ENCODE results near the gene CCSER1. TPM values are rescaled to one million over a fixed set of nuclear protein-coding genes. Genes with fewer than 3 reads are reported as not detected.

CCSER1 gene
- polyA plus RNA-seq, 3 donors = 0.09 to 0.75 (median 0.13) TPM

DNA sequence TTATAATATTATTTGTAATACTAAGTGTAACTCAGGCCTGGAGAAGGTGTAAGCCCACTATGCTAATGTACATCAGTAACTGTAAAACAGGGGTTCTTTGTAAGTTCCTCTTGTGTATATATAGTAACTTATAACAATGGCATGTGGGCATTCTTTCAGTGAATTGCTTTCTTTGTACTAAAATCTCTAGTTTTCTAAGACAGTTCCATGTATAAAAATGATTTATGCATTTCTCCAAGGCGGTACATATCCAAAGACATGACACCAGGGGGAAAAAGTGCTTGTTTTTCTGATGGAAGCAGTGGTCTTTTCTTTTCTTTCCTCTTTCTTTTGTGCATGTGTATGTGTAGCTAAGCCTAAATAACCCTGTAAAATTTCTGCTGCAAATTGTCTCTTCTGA lies 1474.2 kb downstream of the CCSER1 start:
- Mint-ChIP-seq H3K27me3 (ENCODE audit: low read depth in 3 of 3) (no peaks in the 10 kb centered on the region), H3K9me3 (peaks cover 0 to 4% (median 2%) of the 10 kb centered on the region in 7 donors), H3K4me3 (no peak overlapping the region), H3K36me3 (no peaks in the 10 kb centered on the region), H3K27ac (no peak overlapping the region), H3K4me1 (no peaks in the 10 kb centered on the region)
- no peak for DNase-seq
- no CpG with 5 or more reads among the region's 1 CpG for WGBS (ENCODE audit: insufficient coverage)
- Histone ChIP-seq H3K4me1 (ENCODE audit: control insufficient read depth in 1 of 2, insufficient read depth in 2 of 2, low read length in 2 of 2) (no peaks in the 10 kb centered on the region), H3K36me3 (replicated peaks in 1 of 2; ENCODE audit: control insufficient read depth in 1 of 2, insufficient read depth in 2 of 2, low read length in 2 of 2) (no peaks in the 10 kb centered on the region), H3K27ac (ENCODE audit: low read depth in 1 of 2, low read length in 2 of 2) (no peak overlapping the region), H3K27me3 (ENCODE audit: control insufficient read depth in 2 of 2, insufficient read depth in 2 of 2, low read length in 2 of 2) (no peaks in the 10 kb centered on the region), H3K9me3 (replicated peaks in 1 of 2; ENCODE audit: control insufficient read depth in 1 of 2, insufficient read depth in 1 of 2, low read length in 2 of 2) (no peaks in the 10 kb centered on the region), H3K79me2 (ENCODE audit: insufficient read depth, low read length) (no peaks in the 10 kb centered on the region), H2AFZ (ENCODE audit: insufficient read depth, low read depth, low read length, poor library complexity, severe bottlenecking) (no peak overlapping the region), H3K4me2 (replicated peaks; ENCODE audit: extremely low read depth, low read length, poor library complexity, severe bottlenecking) (no peak overlapping the region), H3K9ac (ENCODE audit: insufficient read depth, low read length, poor library complexity, severe bottlenecking) (no peak overlapping the region), H3K4me3 (replicated peaks in 1 of 3; ENCODE audit: low read depth in 2 of 3, low read length in 3 of 3) (no peak overlapping the region), H4K20me1 (ENCODE audit: insufficient read depth, low read length) (no peaks in the 10 kb centered on the region)
- intact Hi-C loops (cut with micrococcal nuclease) = no loop called here
- TF ChIP-seq CTCF (IDR thresholded peaks at IDR 0.05) = no peak

DNA sequence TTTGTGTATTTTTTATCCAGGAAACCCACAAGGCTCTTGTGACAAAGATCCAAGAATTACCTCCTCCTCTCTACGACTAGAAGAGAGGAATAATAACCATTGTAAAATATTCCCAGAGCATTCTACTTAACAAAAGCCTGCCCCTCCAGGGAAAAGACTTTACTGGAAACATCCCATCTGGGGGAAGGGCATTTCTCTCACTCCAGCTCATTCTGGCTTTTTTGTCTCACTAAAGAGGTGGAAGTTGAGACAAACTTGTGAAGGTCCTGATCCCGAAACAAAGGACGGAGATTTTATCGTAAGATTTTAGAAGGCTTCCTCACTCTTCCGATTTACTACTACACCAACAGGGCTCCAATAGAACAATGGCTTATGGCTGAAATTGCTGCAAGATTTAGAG lies 1484.6 kb downstream of the CCSER1 start:
- Mint-ChIP-seq H3K36me3 (no peaks in the 10 kb centered on the region), H3K27me3 (ENCODE audit: low read depth in 3 of 3) (peaks cover 0 to 2% (median 0%) of the 10 kb centered on the region in 3 donors)
- H4K20me1 ChIP-seq (ENCODE audit: insufficient read depth, low read length) = no peaks in the 10 kb centered on the region

More for the DNA sequence above, 1484.6 kb downstream of the CCSER1 start:
- H3K9me3 ChIP-seq (replicated peaks in 1 of 2; ENCODE audit: control insufficient read depth in 1 of 2, insufficient read depth in 1 of 2, low read length in 2 of 2) = peaks cover 7 to 11% of the 10 kb centered on the region in 2 donors
- H2AFZ ChIP-seq (ENCODE audit: insufficient read depth, low read depth, low read length, poor library complexity, severe bottlenecking) = no peak overlapping the region
- no CpG with 5 or more reads among the region's 5 CpGs for WGBS (ENCODE audit: insufficient coverage)
- H3K36me3 ChIP-seq (replicated peaks in 1 of 2; ENCODE audit: control insufficient read depth in 1 of 2, insufficient read depth in 2 of 2, low read length in 2 of 2) = no peaks in the 10 kb centered on the region
- H3K4me2 ChIP-seq (replicated peaks; ENCODE audit: extremely low read depth, low read length, poor library complexity, severe bottlenecking) = no peak overlapping the region
- TF ChIP-seq CTCF (IDR thresholded peaks at IDR 0.05) = no peak
- H3K4me1 Mint-ChIP-seq = no peaks in the 10 kb centered on the region
- intact Hi-C loops (cut with micrococcal nuclease) = no loop called here
- no peak overlapping the region for H3K9ac ChIP-seq (ENCODE audit: insufficient read depth, low read length, poor library complexity, severe bottlenecking)
- no peaks in the 10 kb centered on the region for H3K27me3 ChIP-seq (ENCODE audit: control insufficient read depth in 2 of 2, insufficient read depth in 2 of 2, low read length in 2 of 2)
- DNase-seq = no peak
- no peak overlapping the region for H3K4me3 Mint-ChIP-seq
- peaks cover 5 to 9% (median 8%) of the 10 kb centered on the region in 7 donors for H3K9me3 Mint-ChIP-seq
- H3K27ac ChIP-seq (ENCODE audit: low read depth in 1 of 2, low read length in 2 of 2) = no peak overlapping the region
- H3K79me2 ChIP-seq (ENCODE audit: insufficient read depth, low read length) = no peaks in the 10 kb centered on the region
- no peak overlapping the region for H3K27ac Mint-ChIP-seq
- no peaks in the 10 kb centered on the region for H3K4me1 ChIP-seq (ENCODE audit: control insufficient read depth in 1 of 2, insufficient read depth in 2 of 2, low read length in 2 of 2)
- no peak overlapping the region for H3K4me3 ChIP-seq (replicated peaks in 1 of 3; ENCODE audit: low read depth in 2 of 3, low read length in 3 of 3)

Measured in CD14-positive monocyte (primary cell).